Activated T-cell treated with anti-CD3 and anti-CD28 coated beads for 24 hours (primary cell): ENCODE results near the gene LRRC31.

Experiments used
- DNase-seq: peaks from one replicate; pipeline ENCODE4 v3.0.0-alpha.2; 2020; ENCODE audit warnings: low read depth

LRRC31 gene

DNA sequence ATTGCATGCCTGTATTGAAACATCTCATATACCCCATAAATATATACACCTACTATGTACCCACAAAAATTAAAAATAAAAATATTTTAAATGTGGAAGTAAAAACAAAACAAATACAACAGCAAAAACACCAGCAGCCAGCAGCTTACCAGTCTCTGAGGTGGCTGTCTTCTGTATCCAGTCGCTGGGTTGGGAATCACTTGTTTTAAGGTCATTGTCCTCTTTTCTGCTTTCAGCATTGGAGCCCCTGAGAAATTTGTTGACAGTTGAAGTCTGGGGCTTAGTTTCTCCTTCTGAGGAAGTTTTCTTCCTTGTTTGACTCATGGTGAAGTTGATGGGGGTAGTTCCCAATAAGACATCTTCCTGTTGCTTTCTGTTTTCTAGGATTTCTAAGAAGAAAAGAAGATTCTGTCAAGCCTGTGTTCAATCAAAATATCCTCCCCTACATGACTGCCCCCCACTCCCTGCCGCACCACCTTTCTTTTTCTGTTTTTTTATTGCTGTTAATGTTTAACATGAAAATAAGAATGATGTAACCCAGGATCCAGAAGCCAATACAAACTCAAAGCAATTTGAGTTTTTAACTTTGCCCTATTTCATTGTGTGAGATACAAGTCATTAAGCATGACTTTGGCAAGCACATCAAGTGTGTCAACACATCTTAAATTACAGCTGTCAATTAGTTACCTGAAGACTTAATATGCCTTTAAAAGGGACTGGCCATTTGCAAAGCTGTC, at the start of gene LRRC31:
TSS of gene LRRC31 (minus strand) at position 452 of the 737 bp plus-strand sequence. CDS start at position 324, 128 bp downstream.
- DNase-seq: no peak

DNA sequence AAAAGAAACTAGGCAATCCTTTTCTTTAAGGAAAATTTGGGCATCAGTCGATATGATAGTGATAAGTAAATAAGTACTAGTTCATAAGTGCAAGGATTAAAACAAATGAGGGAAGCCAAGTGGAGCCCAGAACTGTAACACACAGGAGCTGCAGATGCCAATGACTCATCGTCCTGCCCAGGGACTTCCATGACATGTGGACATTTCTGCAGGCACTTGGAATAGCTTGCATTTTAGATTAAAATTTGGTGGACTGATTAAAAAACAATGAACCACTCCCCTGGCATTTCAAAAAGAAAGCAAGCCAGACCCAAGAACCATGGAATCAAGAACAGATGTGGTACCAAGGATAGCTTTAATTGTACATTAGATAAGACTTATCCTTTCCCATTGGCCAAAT, 44.6 kb upstream of the LRRC31 start:
- no peak for DNase-seq

DNA sequence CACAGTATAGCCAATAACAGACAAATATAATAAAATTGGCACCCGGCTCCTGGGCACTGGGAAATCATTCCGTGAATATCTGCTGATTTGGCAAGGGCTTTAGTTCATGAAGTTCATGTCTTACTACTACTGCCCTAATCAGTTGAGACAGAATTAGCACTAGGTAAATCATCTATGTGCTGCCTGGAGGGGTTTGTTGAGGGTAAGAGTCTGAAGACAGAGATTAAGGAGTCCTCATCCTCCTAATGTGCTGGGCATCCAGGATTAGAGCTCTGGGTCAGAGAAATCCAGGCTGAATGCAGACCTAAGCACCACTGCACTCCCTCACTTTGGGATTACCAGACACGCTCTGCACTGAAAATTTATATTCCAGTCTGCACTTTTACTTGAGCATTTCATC, 43.6 kb upstream of the LRRC31 start:
- DNase-seq: no peak

DNA sequence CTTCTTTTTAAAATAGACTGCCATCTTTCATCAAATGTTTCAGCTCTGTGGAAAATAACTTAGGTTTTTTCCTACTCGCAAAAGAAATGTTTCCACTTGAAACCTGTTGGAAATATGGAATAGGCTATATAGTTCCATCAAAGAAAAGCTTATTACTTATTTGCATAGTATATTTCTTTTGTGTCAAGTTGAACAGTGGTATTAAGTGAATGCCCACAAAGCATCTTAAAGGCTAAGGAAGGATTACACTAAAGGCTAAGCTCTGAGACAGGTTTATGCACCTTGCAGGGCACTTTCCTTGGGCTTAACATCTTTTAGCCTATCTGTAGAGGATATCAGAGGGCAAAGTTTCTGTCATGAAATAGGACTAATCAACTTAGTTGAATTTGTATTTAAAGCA, 41.5 kb upstream of the LRRC31 start, which contains the start of gene SAMD7:
TSS of gene SAMD7 (plus strand) at position 301 of the 400 bp plus-strand sequence. CDS start 7,927 bp downstream, outside the sequence.
- DNase-seq: no peak

DNA sequence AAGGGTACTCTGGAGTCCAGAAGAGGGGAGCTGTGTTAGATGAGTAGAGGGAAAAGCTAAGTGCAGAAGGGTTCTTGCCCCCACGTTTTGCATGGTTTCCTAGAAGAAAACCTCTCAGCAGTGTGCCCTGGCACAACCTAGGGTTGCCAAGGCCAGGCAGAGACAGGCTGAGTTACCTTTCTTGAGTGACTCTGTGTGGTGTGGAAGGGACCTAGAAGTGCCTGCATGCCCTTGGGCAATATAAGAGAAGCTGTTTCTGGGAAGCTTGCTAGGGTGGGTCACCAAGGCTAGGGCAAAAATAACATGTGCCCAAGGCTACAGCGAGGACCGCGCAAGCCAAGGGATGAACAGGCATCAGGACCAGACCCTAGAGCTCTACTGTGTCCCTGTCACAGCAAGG, 38.2 kb upstream of the LRRC31 start:
- no peak for DNase-seq

DNA sequence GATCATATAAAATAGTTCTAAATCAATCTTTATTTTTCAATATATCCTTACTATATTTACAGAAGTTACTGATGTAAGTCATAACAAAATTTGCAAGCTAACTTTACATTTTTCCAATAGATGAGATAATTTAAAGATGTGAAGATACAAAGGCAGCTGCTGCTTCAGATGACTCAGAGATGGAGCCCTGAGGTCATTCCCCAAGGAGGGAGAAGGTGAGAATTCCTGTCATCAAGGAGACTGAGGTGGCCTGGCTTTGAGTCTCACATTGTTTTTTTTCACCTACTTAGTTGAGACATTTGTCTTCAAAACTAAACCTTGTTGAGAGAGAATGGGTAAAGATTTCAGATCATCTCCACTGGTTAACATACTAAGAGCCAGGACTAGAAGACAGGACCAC, 37.7 kb upstream of the LRRC31 start:
- DNase-seq: no peak

DNA sequence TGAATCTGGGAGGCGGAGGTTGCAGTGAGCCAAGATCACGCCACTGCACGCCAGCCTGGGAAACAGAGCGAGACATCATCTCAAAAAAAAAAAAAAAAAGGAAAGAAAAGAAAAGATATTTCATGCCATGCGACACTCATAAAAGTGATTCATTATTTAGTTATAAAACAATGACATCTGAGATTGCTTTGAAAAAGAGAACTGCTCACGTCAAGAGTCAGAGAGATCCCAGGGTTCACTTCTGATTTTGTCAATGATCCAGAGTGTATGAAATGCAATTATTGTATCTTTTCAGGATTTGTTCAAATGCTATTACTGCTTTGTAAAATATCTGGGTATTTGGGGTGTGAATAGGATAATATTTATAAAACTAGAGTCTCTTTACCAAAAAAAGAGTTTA, 35.7 kb upstream of the LRRC31 start:
- DNase-seq: no peak

DNA sequence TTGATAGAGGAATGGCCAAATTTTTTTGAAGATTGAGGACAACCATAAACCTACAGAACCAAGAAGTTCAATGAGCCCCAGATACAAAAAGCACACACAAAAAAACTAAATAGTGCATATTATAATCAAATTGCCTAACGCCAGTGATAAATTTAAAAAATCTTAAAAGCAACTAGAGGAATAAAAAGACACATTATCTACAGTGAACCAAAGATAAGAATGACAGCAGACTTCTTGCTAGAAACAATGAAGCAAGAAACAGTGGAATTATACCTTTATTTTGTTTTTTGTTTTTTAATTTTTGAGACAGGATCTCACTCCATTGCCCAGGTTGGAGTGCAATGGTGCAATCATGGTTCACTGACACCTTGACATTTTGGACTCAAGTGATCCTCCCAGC, 31.7 kb upstream of the LRRC31 start:
- DNase-seq: no peak

DNA sequence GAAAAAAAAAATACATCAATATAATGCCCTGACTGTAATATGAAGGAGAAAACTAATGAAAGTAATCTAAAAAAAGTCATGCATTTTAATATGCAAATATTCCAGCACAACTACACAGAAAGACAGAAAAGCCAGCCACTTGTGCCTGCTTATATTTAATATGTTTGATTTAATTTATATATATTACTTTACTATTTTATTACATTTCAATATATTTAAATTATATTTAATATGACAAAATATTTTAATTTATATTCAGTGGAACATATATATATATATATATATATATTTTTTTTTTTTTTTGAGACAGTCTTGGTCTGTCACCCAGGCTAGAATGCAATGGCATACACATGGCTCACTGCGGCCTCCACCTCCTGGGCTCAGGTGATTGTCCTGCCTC, 27.5 kb upstream of the LRRC31 start:
- DNase-seq: no peak

DNA sequence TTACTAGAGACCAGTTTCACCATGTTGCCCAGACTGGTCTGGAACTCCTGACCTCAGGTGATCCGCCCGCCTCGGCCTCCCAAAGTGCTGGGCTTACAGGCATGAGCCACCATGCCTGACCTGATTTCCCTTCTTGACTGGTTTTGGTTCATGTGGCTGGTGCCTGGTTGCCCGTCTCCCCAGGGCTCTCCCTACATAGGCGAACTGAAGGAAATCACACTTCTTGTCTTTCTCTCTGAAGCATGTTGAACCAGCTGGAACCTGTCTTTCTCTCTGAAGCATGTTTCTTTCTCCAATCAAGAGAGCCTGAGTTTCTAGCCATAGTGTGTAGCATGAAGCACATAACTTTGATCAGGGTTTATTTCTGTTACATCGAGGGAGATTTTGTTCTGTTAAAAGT, 25.3 kb upstream of the LRRC31 start:
- DNase-seq: no peak

DNA sequence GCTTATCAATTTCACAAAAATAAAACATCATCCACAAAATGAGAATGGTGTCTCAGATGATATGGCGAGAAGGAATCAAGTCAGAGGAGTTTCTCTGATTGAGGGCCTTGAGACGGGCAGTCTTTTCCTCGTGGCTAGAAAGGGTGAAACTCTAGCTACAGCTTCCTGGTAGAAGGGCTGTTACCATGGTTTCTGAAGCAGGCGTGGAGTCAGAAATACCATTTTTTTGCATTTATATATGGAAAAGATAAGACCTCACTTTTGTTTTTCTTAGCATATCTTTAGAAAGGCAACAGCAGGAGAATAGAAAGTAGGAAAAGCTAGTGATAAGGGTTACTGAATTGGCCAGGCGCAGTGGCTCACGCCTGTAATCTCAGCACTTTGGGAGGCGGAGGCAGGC, 24.4 kb upstream of the LRRC31 start:
- DNase-seq: no peak

DNA sequence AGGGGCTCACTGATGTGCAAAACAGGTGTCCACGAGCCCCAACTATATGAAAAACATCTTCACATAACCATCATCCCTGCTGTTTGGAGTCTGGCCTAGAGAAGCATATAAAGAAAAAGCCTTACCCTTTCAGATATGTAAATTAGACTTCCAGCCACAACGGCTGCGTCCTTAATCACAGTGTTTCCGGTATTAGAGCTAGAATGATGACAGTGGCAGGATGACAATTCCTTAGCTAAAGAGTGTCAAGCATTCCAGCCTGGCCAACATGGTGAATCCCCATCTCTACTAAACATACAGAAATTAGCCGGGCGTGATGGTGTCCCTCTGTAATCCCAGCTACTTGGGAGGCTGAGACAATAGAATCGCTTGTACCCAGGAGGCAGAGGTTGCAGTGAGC, 22.2 kb upstream of the LRRC31 start:
- no peak for DNase-seq

DNA sequence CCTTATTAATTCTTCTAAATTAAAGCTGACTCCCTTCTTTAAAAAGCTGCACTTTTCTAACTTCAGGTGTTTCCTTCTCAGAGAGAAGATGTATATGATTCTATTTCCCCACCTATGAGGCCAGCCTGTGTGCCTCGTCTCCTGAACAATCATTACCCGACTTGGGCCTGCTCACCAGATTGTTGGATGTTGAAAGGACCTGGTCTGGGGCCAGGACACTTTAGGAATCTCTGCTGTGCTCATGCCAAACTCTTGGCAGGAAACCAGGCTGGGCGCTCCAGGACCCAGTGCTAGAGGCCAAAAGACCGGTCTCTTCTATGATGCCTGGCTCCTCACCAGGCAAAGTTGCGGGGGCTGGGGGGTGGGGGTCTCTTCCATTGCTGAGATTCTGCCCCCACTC, 16.9 kb upstream of the LRRC31 start:
- DNase-seq: no peak

DNA sequence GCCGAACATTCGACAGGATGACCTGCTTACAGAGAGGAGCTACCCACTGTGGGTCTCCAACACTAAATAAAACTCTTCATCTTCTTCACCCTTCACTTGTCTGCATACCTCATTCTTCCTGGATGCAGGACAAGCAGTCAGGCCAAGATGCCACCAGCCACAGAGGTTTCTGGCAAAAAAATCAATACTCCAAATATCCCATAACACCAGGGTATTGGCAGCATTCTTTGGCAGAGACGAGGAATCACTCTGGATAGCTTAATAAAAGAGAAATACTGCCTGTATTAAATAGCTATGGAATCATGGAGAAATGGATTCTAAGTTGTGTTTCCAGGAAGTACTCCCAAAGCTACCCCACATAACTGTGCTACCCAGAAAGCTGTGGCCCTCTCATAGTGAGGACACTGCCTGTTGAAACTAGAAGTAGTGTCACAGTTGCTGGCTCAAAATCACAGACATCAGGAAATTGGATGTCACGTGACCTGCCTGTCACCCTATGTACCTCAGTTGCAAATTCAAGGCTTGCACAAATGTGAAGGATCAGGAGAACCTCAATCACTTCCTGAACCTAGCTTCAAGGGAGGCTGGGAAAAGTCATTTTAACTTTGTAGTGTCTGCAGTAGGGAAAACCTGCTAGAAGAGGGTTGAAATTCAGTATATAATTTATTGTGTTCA, 11.0 kb upstream of the LRRC31 start:
- DNase-seq: no peak

DNA sequence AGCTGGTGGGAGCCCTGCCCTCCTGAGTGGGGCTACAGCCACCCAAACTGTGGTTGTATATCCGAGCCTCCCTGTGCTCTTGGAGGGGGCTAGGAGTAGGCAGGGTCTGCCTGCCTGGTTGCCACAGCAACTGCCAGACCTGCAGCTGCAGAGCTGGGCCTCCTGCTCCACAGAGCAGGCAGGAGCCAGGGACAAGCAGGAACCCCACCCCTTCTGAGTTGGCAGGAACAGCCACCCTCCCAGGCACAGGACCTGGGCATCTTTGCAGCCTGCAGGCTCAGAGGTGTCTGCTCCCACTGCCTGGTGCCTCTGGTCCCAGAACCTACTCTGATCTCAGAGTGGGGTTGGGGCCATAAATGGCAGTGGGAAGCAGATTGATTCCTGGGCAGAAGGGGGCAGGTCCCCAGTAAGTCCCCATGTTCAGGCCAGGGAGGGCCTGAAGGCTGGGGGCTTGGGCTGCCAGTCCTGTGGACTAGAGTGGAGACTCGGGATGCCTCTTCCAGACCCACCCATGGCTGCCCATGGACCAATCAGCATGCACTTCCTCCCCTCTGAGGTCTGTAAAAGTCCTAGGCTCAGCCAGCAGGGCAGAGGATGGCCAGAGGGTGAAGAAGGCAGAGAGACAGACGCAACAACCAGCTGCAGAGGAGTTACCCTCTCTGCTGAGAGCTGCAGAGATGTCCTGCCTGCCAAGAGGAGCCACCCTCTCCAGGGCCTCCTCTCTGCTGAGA, 10.3 kb upstream of the LRRC31 start:
- DNase-seq: no peak

DNA sequence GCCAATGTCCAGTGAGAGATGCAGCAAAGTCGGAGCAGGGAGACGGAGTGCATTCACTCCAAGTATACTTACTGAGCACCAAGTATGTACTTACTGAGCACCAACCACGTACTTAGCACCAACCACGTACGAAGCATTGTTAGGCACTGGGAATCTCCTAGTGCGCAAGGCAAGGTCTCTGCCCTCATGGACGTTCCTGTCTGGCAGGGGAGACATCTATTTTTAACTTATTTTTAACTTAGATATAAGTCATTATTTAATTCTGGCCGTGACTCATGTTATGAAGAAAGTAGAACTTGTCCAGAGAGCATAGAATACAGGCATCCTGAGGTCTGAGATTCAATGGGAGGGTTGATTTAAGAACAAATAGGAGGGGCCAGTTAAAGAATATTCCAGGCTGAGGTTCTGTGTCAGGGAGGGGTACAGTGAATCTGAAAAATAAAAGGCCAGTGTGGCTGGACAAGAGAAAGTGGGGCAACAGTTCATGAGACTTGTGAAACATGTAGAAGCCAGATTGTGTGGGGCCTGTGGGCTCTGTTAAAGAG, 9.3 kb upstream of the LRRC31 start:
- no peak for DNase-seq

DNA sequence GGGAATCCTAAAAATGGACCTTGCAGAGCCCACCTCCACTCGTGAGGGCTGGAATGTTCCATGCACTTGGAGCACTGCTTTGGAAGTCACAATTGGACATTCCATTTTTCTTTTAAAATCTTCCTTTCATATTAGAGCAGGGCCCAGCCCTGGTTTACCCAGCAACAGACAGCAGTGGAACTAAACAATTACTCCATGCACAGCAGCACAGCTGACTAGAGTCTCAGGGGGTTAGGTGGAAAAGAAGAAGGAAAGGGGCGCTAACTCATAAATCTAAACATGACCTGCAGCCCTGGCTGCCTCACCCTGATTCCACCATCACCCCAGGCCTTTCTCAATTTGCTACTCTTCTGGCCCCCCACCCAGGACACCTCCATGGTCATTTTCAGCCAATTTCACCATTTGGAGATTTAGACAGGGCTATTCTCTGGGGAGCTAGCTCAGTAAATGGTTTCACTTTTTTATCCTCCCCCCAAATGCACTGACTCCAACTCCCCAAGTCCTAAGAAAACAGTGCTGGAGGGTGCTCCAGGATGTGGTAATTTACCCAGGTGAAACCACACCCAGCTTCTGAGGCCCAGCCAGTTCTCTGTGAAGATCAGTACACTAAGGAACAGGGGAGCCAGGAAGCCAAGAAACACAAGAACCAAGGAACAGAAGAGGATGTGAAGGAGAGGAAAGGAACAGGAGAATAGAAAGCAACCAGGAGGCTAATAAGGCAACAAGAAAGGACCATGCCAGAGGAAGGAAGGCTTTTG, 1.6 kb upstream of the LRRC31 start:
- no peak for DNase-seq

DNA sequence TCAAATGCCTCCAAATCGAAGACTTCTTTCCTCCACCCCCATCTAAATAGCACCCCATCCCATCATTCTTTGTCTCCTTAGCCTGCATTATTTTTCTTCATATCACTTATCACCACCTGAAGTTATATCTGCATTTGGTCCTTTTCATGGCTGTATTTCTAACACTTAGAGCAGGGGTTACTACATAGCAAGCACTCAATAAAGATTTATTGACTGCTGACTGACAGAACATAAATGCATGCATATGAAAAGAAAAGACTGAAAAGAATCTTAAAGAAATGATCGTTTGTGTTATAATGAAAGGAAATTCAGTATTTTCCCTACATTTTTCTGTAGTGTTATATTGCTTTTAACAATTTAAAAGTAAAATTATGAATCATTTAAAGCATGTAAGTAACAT, 1.4 kb downstream of the LRRC31 start:
- DNase-seq: no peak

DNA sequence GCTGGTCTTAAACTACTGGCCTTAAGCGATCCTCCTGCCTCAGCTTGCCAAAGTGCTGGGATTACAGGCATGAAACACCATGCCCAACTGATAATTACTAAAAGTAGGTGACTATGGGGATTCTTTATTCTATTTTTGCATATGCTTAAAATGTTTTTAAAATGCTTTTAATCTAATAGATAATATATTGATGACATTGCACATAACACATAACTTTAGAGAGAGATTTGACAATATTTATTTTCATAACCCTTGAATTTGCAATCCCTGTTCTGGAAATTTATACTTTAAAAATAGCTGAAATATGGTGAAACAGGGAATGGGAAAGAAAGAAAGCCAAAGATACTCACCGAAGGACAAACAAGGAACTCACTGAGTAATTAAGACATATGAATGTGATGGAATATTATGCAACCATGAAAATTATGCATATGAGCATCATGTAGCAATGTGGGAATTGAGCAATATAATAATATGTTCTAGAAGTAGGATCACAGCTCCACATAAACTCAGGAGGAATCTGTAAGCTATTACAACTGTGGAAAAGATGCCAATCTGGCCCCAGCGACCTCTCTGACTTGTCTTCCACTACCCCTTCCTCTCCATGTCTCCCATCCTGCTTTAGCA, 2.0 kb downstream of the LRRC31 start:
- no peak for DNase-seq

DNA sequence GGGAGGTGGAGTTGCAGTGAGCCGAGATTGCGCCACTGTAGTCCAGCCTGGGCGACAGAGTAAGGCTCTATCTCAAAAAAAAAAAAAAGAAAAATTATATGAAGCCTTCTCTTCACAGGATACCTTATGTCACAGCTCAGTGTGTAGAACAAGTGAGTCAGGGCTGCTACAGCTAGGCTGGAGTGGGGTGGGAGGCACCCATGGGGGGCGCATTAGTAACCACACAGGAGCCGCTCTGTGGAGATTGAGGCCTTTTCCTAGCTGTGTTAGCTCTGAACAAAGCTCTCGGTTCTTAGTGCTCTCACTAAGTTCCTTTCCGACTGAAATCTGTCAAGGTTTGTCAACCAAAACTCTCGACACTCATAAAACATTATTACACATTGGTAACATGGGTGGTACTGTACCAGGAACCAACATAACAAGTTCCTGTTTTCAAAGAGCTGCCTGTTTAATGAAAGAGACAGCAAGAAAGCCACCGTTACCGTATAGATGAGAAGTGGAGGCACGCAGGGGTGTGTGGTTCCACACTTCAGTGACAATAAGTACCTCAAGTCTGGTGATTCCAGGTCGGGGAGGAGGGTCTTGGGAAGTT, 4.5 kb downstream of the LRRC31 start:
- no peak for DNase-seq

DNA sequence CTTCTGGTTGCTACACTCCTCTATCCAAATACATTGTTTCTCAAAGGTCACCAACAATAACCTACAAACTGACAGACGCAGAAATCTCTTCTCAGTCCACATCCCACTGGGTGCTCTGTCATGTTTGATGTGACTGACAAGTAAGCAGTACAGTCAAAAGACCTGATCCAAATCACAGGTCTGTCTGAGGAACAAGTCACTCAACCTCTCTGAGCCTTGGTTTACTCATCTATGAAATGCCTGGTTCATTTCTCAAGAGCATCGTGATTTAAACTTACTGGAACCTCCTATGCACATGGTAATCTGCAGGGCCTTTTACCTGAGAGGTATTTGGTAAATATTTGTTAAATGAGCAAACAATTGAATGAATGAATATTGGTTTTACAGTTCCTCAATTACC, 5.5 kb downstream of the LRRC31 start:
- DNase-seq: no peak
